NT2/D1 (cell line): ENCODE data around the gene TMEM11.

ENCODE experiments used
- SUZ12 ChIP-seq: IDR thresholded peaks from 2 replicates; pipeline ENCODE4 v1.6.1; 2011; ENCODE audit not compliant: insufficient read length, insufficient read depth; ENCODE audit errors: extremely low read depth
- YY1 ChIP-seq: IDR thresholded peaks from 2 replicates; pipeline ENCODE4 v1.6.1; 2011; ENCODE audit not compliant: insufficient read length, insufficient read depth
- ZNF274 ChIP-seq: IDR thresholded peaks from 2 replicates; pipeline ENCODE4 v1.6.1; 2011; ENCODE audit warnings: mild to moderate bottlenecking, low read depth, low read length

- TF ChIP-seq ZNF274 (no peak), YY1 (no peak), SUZ12 (no peak)
Observed at GRCh38 chr17:21249920-21250703, 36.2 kb upstream of the TMEM11 start.
